Activated CD4-positive, alpha-beta T cell treated with anti-CD3 and anti-CD28 coated beads, Interleukin-2, amount 50 U/mL, for 4 hours (primary cell): ENCODE measurements around the gene INO80.
"Not testable (repeated sequence)": the region's sequence is repeated elsewhere in the genome, so short reads cannot be mapped to it uniquely, and the experiment has no call there.

Source experiments
- DNase-seq, 2 experiments: peaks; one replicate each; pipeline ENCODE4 v3.0.0-alpha.2; 2020

The INO80 gene

DNA sequence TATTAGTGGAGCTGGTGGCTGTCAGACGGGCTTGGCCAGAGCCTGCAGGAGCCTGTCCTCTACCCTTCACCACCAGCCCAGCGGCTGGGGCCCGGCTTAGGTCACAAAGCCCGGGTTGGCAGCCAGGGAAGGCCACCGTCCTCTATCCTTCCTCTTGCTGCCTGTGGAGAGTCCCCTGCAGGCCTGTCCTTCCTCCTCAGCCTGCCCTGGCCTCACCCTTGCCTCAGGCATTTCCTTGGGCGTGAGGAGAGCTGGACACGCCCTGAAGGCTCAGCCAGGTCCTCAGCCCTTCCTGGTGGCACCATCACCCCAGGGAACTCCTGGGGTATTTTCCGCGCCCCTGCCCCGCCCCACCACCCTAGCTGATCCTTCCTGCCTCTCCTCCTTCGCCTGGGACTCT is 155.2 kb downstream of the INO80 start:
- no peak for DNase-seq

DNA sequence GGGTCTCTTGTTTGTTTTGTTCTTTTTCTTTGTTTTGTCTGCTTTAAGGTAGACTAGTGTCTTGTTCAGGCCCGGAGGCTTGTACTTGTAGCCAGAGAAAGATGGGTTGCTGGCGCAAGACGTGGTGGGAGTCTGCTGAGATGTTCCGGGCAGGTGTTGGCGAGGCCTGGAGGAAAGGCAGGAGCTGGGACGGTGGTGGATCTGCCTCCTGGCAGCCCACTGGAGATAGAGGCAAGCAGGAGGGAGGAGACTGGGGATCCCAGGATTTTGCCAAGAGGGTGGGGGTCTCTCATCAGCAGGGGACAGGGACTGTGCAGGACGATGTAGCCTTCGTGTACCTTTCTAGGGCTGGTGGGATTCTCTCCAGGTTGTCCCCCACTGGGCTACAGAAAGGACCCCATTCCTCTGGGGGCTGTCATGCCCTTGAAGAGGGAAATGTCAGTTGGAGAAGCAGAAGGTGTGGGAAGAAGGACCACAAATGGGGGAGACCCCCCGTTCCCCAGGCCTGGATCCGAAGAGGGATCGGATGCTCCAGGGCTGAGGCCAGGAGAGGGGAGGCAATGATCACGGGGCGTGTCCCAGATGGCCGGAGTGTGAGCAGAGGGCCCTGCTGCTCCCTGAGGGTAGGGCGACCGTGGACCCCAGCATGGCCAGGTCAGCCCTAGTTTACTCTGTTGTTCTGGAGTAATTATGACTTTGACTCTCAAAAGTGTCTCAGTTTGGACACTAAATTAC is 155.8 kb downstream of the INO80 start:
- no peak for DNase-seq

DNA sequence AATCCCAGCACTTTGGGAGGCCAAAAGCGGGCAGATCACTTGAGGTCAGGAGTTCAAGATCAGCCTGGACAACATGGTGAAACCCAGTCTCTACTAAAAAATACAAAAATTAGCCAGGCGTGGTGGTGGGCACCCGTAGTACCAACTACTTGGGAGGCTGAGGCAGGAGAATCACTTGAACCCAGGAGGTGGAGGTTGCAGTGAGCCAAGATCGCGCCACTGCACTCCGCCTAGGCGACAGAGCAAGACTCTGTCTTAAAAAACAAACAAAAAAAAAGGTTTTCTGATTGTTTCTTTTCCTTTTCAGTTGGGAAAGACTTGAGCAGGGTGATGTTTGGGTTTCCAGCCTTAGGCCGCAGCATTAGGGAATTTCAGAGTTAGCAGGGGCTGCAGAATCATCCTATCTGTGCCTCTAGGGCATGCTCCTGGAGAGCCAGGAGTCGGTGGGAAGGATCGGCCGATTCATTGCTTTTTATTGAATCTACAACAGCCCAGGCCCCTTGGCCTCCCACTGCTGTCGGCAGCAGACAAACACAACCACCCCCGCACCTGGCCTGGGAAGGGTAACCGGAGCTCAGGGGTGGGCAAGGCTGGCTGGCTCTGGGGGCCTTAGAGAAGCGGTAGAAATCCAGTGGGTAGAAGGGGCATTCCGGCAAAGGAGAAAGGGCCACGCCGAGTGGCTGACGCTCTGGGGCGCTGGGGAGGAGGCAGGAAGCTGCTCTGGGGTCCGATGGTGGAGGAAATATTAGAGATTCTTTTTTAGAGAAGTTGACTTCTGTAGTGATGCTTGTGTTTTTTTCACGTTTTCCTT is 156.5 kb downstream of the INO80 start:
- no peak for DNase-seq

DNA sequence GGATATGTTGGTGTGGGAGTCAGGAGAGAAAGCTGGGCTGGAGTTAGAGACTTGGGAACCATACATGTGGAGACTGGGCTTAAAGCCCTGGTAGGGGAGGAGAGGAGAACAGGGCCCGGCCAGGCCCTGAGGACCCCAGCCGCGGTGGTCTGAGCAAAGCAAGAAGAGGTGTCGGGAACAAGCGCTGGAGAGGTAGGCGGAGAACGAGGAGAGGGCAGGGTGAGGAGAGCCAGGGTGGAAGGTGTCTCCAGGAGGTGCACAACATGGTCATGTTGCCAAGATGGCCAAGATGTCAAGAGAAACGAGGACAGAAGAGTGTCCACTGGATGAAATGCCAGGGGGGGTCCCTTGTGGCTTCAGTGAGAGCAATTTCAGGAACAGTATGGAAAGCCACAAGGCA is 157.4 kb downstream of the INO80 start:
- DNase-seq, result no peak

DNA sequence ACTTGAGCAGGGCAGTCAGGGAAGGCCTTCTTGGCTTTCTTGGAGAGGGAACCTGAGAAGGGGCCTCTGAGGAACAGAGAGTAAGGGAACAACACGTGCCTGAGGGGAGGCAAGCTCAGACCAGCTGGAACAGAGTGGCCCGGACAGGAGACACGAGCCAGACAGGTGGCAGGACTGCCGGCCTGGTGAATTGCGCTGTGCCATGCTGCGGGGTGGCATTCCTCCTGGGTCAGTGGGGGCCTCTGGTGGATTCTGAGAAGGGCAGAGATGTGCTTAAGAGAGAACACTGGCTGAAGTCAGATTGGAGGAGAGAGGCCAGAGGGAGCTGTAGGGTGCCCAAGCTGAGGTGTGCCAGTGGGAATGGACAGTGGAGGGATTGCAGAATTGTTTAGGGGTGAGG is 157.9 kb downstream of the INO80 start:
- no peak for DNase-seq

DNA sequence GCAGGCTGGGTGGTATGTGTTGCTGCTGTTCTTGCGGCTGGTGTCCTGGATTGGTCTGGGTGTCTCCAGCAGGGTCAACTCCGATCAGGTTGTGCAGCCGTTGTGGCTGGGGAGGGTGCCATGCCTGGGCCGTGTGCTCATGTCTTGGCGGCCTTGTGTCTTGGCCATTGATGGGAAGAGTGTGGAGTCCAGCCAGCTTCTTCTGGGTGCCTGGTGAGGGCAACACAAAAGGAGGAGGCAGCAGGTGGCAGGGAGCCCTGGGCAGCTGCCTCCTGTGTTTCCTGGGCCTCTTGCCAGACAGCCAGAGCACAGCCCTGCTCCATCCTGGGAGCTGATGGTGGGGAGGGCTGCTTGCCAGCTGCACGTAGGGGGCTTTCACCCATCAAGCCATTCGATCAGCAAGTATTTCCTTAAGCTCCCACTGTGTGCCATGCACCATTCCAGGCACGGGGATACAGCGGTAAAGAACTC is 158.5 kb downstream of the INO80 start:
- DNase-seq, result no peak

DNA sequence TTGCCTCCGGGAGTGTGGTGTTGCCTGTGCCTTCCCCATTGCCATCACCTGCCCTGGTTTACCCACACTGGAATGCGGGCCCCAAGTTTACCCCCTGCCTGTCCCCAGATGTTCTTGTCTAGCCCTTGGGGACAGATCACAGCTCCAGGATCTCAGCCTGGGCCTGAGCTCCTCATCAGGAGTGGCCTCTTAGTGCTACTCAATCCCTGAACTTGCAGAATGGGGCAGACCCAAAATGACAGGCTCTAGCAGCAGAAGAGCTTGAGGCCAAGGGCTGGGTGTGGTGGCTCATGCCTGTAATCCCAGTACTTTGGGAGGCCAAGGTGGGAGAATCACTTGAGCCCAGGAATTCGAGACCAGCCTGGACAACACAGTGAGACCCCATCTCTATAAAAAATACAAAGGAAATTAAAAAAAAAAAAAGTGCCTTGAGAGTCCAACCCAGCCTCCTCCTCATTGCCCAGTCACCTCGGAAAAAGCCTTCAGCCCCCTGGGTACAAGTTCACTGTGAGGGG is 159.0 kb downstream of the INO80 start:
- no peak for DNase-seq

DNA sequence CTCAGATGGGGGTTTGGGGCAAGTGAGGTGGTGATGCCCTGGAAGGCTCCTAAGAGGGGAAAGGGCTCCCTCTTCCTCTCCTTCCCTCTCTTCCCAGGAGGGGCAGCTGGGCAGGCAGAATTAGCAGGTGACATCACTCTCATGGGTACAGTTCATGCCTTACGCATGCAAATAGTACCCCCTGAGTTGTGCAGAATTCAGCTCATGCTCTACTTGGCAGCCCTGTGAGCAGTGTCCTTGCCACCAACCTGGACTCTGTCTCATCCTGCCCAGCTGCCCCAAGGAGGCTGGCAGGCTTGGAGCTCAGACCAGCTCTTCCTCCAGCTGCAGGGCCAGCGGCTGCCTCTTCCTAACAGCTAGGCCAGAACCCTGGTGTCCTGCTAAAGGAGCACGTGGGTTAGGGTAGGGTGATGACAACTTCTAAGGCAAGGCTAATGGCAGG is 159.5 kb downstream of the INO80 start:
- no peak for DNase-seq

DNA sequence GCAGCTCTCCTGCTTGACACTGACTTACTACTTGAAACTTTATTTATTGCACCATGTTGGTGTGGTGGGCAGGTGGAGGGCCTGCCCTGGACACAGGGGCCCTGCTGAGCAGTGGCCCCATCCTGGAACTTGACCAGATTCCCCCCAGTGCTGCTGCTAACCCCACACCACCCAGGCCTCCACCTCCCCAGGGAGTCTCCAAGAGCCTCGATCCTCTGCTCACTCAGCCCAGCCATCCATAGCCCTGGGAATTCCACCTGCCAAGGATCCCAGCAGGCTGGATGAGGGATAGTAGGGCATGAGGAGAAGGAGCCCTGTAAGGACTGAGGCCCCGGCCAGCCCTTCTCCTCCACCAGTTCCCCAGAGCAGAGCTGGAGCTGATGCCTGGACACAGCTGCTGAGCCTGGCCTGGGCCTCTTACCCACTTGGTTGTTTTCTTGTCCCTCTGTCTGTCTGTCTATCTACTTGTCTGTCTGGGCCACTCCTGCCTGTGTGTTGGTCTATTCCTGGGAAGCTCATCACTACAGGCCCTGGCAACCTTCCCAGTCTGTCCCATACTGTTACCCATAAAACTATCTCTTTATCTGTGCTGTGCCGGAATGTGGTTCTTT is 160.0 kb downstream of the INO80 start:
- DNase-seq, result no peak

DNA sequence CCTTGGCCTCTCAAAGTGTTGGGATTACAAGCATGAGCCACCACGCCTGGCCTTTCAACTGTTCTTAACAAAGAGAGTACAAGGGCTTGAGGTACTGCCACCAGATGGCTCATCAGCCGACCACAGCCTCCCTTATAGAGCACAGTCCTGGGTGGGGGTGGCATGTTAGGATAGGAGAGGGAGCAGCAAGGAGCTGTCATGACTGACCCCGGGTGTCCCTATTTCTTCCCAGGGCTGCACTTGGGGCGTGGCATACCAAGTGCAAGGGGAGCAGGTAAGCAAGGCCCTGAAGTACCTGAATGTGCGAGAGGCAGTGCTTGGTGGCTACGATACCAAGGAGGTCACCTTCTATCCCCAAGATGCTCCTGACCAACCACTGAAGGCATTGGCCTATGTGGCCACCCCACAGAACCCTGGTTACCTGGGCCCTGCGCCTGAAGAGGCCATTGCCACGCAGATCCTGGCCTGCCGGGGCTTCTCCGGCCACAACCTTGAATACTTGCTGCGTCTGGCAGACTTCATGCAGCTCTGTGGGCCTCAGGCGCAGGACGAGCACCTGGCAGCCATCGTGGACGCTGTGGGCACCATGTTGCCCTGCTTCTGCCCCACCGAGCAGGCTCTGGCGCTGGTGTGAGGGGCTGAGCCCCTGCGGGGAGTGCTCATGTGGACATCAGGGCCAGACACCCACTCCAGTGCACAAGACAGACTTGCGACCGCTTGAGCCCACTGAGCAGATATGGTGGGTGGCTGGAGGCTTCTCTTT is 160.8 kb downstream of the INO80 start:
- no peak for DNase-seq

DNA sequence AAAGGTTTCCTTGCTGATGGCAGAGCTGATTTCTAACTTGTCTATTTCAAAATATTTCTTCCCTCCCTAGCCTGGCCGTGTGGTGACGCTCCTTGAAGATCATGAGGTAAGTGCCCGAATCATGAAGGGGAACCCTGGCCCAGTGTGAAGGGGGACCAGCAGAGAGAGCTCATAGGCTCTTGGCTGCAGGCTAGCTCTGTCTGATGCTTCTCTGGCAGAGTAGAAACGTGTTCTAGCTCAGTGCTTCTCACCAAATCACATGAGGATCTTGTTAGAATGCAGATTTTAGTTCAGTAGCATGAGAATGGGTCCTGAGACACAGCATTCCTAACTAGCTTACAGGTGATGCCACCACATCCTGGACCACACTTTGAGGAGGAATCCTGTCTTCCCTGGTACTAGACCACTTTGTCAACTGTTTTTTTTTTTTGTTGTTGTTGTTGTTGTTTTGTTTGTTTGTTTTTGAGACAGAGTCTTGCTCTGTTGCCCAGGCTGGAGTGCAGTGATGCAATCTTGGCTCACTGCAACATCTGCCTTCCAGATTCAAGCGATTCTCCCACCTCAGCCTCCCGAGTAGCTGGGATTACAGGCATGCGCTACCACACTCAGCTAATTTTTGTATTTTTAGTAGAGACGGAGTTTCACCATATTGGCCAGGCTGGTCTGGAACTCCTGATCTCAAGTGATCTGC is 161.8 kb downstream of the INO80 start:
- DNase-seq, result not testable (repeated sequence)

DNA sequence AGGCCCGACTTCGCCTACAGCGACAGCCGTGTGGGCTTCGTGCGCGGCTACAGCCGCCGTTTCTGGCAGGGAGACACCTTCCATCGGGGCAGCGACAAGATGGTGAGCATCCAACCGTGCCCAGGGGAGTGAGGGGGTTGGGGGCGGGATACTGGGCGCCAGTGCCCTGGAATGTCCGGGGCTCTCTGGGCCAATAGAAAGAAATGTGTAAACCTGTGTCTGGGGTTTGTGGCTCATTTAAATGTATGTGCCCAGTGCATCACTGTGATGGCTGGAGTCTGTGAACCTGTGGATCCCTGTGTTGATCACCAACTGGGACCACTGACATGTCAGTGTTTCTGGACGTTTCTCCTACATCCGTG is 162.4 kb downstream of the INO80 start:
- DNase-seq, result no peak

DNA sequence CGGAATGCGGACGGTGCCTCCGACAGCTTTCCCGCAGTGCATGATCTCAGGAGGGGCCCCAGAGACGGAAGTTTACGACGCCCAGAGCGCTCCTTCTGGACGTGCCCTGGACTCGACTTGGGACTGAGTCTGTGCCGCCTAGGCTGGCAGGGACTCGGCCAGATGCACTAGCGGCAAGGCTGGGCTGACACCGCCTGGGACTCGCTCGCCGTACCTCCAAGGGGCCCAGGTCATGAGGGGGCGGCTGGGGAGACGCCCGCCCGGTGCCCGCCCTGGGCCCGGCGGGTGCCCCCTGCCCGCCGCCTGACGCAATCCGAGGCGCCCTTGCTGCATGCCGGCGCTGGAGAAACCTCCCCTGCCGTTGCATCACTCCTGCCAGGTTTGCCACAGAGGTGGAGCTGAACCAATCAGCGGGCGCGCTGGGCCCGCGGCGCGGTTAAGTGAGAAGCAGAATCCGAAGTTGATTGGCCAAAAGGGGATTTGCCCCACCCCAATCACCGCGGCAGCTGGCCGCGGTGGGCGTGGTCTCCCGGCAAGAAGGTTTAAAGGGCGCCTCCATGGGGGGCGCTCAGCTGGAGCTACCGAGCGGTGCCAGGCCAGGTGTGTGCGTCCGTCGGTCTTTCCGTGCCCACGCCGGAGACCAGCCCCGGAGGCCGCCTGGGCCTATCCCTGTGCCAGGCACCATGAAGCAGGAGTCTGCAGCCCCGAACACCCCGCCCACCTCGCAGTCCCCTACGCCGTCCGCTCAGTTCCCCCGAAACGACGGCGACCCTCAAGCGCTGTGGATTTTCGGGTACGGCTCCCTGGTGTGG is 163.0 kb downstream of the INO80 start, which contains the start of gene CHAC1:
CHAC1 (plus strand) TSS at position 571 of the 812 bp plus-strand sequence; CDS start at position 684, 113 bp downstream.
- peak; percentile 95 to 96 for DNase-seq

DNA sequence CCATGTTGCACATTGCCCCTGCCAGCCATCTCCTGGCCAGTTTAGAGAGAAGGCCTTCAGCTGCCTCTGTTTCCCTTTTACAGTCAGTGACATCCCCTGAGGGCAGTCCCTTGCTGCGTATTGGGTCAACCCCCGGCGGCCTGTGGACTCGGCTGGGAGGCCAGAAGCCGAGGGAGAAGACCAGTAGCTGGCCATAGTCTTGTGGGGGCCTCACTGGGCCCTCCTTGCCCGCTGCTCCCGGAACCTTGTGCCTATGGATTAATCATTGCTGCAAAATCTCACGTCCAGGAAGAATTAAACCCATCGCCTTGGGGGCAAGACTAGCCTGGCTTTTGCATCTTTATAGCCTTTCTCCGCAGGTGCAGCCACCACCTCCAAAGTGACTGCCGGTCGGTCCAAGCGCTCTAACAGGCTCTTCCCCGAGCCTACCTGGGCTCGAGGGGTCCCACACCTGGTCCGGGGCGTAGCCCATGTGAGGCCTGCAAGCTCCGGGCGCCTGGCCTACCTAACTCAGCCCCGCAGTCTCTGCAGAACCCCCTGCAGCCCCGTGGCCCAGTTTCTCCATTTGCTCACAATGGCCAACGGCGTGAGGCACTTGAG is 163.7 kb downstream of the INO80 start:
- no peak for DNase-seq

DNA sequence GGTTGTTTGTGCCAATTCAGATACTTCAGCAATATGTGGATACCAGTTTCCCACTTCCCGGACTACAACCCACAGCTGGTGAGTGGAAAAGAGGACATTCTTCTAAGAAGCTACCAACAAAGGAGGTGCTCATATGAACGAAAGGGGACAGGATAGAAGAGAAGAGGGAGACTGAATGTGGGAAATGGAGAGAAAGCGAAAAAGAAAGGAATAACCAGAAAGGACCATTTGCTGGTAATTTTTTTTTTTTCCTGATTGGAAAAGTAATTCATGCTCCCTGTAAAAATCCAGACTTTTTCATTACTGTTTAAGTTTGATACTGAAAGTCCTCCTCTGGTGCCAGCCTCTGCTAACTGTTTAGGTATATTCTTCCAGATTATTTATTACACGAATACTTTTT is 164.3 kb downstream of the INO80 start:
- no peak for DNase-seq

DNA sequence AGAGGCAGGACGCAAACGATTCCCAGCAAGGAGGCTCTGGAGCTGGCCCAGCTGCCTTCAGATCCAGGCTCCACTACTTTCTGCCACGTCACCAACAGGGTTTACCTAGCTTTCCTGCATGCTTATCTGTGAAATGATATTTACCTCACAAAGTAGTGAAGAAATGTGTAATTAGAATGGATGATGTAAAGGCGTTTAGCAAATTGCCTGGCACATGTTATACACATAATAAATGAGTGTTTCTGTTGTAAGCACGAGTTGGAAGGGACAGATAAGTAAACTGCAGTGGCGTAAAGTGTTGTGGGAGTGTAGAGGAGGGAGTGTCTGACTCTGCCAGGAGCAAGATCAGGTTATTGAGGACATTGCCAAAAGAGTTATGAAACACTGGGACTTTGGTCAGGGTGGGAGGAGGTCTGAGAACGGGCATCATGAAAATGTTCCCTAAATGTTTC is 166.3 kb downstream of the INO80 start:
- DNase-seq, result no peak

DNA sequence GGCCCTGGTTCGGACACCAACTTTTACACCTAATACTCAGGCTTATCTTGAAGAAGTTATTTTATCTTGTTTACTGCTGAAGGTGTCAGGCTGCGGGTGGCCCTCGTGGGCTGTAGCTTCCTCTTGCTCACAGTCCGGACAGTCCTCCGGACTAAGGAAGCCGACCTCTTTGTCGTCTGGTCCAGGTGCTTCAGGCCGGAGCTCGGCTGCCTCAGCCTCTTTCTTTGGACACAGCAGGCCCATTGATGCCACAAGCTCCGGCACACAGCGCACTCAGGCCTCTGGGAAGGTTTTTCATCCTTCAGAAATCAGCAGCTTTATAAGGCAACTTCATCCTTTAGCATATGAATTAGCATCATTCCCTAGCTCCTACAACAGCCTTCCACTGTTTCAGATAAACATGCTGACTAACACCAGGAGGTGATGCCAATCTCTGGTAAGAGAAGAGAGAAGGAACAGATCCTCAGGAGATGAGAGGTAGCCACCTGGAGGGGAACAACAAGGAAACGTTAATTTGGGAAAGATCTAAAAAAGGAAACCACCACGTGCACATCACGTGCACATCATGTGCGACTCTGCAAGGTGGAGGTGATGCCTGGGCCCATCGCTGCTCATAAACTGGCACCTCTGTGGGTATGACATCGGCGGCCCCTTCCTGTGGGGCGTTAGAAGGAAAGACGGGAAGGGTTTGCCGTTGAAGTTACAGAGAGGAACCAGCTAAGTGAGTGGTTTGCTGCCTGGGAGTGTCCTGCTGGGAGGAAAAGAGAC is 167.2 kb downstream of the INO80 start:
- no peak for DNase-seq

DNA sequence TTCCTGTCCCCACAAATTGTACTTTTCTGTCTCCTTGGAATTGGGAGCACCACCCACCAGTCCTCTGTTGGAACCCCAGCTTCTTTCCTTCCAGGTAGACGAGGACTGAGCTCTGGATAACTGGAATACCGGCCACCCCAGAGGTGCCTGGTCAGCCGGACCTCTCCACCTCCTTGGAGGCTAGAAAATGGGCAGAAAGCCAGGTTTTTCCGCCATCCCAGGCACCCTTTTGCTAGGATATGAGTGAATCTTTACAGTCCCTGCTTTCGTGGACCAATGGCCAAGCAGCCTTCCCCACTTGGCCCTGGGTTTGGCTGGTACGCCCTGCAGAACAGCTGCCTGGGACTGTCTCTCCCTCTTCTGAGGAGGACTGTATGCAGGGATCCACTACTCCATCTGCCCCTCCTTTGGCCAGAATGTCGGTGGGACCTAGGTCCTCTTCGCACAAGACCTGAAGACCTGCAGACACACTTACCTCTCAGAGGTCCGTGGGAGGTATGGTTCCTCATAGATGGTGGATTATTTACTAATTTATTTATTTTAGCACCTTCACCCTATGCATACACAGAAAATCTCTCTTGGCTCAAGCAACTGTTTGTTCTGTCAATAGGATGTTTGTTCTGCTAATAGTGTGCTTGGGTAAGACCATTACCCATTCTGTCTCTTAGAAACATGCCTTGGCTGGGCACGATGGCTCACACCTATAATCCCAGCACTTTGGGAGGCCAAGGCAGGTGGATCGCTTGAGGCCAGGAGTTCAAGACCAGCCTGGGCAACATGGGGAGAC is 171.4 kb downstream of the INO80 start:
- DNase-seq, result no peak

DNA sequence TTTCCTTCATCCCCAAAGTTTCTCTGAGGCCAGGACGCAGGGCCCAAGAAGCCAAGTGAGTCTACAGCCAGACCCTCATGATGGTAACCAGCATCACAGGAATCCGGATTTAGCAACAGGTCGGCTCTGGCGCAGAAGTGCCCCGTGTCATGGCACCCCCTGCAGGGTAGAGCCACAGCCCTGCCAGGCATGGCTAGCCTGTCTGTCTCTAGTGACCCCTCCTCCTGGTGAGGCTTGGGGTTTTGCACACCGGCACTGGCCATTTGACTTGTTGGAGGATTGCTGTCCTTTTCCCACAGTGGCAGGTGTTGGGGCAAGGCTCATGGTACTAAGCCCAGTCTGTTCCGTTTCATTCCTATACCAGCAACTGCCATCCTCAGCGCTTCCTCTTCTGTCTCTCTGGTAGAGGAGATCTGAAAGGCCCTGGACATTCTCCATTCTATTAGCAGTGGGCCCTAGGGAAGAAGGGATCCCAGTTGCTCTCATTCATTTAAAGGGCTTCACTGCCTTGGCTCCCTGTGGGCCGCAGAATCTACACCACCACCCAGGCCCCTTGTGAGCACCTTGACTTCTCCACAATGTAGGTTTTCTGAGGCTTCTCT is 172.2 kb downstream of the INO80 start:
- no peak for DNase-seq
